Stimulated activated CD4-positive, alpha-beta T cell treated with anti-CD3 and anti-CD28 coated beads, TNF-alpha, amount 100 ng/mL, for 1 hour (primary cell): Measurements from ENCODE around the gene PTGES2.
"Not testable (repeated sequence)": the region's sequence is repeated elsewhere in the genome, so short reads cannot be mapped to it uniquely, and the experiment has no call there.

Experiments used
- DNase-seq, 3 donors: peaks; one replicate each; pipeline ENCODE4 v3.0.0-alpha.2; 2020; ENCODE audit warnings: low read depth in 3 of 3, low spot score in 1 of 3

The PTGES2 gene

DNA sequence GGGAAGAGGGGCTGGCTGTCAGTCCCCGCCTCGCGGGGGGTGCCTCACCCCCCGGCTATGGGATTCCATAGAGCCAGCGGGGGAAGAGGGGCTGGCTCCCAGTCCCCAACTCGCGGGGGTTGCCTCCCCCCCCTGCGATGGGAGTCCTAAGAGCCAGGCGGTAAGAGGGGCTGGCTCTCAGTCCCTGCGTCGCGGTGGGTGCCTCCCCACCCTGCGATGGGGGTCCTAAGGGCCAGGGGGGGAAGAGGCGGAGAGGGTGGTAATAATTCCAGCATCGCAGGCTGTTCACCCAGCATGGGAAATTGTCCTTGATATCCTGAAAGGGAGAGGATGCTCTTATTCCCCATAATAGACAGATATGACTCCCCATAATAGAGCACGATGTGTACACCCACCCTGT, 12.1 kb upstream of the PTGES2 start:
- no peak for DNase-seq

DNA sequence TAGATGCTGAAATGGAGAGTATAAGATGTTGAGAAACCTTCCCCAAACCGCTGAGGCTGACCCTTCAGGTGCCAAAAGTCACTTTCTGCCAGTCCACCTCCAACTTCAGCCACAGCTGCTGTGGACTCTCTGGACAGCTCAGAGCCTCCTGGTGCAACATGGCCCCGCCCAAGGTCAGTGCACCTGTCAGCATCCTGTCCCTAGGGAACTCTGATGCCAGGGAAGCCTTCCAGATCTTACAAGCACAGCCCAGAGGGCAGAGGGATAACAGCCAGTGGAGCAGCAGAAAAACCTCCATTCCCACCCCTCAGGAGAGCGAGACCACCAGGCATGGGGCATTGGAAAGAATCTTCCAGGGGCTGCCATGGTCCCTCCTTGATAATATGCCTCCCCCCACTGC, 10.5 kb upstream of the PTGES2 start:
- DNase-seq = no peak

DNA sequence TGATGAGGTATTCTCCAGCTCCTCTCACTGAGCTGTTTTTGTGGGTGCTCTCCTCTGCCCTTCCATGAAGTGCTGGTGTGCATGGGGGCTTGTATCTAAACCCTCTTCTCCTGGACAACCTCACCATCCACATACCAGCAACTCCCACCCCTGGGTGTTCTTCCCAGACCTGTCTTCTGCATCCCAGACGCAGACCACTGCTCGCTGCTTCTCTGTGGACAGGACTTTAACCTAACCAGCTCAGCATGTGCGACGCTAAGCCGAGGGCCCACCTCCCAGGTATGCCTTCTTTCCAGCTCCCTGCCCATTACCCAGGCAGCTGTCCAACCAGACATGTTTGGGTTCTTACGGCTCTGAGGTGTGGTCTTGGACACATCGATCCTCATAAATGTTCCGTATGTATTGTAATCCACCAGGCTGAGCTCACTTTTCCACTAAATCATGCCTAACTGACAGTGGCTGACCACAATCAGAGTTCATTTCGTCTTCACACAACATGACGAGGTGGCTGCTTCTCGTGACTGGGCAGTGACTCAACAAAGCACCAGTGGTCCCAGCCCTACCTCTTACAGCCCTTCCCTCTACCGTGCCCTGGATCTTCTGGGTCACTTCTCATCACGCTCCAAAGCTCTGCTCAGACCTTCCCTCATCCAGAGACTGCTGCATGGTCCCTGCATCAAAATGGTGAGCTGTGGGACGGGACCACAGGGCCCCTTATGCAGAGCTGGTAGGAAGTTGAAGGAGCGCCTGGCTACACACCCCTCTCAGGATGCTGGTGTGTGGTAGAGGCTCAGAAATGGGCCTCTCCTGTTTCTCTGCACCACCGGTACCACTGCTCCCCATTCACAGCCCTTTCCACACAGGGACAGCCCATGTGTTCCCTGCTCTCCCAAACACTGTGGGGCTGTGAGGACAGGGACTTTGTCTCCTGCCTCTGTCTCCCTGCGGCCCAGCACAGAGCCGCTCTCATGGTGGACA, 9.6 kb upstream of the PTGES2 start:
- no peak for DNase-seq

DNA sequence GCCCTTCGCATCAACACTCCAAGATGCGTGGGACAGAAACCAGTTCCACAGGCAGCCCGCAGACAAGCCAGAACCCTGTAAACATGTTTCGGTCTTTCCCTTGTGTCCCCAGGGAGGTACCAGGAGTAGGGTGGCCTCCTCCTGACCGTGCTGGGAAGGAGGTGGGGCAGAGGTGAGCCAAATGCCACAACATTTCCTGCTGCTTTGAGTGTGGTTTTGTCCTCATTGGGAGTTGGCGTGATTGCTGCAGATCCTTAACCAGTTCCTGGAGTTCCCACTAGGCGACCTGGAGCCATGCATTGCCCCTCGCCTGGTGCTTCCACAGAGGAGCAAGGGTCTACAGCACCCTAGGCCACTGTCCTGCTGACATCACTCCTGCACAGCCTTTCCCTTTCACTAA, 8.0 kb upstream of the PTGES2 start:
- DNase-seq = not testable (repeated sequence)

DNA sequence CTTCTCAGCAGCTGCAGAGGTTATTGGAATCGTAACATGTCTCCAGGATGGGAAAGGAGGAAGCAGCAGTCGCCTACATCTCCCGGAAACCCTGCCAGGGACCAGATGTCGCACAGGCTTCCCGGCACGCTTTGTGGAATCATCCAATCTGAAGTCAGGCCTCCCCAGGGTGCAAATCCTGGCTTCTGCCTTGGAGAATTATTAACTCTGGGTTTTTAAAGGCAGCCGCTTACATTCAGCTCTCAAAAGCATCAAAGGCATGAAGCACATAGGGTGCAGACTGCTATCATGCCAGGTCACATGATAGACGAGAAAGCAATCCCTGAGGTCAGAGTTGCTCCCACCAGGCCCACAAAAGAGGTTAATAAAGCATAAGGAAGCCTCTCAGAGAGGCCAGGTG, 4.6 kb upstream of the PTGES2 start:
- DNase-seq = not testable (repeated sequence)

DNA sequence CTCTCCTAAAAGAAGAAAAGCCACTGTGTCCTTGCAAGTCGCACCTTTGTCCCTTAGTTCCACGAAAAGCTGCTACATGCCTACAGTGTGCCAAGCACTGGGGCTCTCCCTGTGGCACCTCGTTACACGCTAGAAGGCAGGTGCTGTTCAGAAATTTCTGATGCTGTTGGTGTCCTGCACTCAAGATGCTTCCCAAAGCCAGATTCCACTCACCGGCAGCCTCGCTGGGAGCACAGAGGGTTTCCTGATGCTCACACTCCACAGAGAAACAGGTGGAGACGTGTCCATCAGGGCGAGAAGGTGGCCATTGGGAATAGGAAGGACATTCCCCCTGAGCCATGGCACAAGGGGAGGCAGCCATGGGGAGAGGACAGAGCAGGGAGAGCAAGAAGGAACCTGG, 3.8 kb upstream of the PTGES2 start:
- not testable (repeated sequence) for DNase-seq

DNA sequence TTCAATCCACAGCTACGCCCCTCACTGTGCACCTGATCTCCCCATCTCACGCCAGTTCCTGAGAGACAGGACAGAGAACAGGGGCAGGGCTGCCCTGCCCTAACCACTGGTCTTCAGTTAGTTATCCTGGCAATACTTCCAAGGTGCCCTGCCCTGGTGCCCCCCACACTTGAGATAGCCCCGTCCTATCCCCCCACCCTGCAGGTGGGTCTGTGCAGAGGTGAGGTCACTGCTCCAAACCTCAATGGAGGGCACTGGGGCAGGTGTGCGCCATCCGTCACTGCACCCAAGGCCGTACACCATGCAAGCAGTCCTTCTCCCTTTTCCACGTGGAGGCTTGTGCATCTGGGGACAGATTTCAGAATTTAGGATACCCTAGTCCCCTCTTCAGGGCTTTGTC, 3.1 kb upstream of the PTGES2 start:
- not testable (repeated sequence) for DNase-seq

DNA sequence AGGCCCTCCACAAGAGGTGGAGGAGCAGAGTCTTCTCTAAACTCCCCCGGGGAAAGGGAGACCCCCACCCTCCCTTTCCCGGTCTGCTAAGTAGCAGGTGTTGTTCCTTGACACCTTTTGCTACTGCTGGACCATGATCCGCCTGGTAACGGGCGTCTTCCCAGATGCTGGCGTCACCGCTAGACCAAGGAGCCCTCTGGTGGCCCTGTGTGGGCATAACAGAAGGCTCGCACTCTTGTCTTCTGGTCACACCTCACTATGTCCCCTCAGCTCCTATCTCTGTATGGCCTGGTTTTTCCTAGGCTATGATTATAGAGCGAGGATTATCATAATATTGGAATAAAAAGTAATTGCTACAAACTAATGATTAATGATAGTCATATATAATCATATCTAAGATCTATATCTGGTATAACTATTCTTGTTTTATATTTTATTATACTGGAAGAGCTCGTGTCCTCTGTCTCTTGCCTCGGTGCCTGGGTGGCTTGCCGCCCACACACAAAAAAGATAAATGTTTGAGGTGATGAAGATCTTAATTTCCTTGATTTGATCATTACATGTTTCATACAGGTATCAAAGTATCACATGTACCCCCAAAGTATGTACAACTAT, 2.6 kb upstream of the PTGES2 start:
- DNase-seq = peak in 2 of 3 donors; percentile 10 to 39

DNA sequence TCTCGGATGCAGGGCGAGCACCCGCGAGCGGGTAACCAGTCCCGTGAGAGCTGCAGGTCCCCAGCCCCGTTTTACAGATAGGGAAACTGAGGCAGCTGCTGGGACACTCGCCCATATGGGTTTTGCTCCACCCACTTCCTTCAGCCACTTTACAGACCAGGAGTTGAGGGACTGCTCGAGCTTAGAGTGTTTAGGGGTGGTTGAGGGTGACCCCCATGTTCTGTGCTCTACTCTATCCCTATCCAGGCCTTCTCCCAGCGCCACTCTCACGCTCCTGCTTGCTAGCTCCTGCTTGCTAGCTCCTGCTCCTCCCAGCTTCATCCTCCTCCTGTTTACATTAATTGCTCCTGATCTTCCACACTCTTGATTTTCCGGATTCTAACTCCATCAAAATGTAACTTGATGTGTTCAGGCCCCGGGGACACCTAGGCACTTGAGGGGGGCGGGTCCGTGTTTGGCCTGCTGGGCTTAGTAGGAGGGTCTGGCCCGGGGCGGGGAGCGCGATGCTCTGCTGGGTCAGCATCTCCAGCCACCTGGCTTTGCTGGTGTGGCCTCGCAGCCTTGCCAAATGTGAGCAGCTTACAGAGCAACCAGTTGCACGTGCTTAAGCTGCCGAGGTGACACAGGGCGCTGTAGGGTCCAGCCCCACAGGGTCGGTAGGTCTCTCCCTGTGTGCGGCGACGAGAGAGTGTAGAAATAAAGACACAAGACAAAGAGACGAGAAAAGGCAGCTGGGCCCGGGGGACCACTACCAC, 1.5 kb upstream of the PTGES2 start:
- no peak for DNase-seq

DNA sequence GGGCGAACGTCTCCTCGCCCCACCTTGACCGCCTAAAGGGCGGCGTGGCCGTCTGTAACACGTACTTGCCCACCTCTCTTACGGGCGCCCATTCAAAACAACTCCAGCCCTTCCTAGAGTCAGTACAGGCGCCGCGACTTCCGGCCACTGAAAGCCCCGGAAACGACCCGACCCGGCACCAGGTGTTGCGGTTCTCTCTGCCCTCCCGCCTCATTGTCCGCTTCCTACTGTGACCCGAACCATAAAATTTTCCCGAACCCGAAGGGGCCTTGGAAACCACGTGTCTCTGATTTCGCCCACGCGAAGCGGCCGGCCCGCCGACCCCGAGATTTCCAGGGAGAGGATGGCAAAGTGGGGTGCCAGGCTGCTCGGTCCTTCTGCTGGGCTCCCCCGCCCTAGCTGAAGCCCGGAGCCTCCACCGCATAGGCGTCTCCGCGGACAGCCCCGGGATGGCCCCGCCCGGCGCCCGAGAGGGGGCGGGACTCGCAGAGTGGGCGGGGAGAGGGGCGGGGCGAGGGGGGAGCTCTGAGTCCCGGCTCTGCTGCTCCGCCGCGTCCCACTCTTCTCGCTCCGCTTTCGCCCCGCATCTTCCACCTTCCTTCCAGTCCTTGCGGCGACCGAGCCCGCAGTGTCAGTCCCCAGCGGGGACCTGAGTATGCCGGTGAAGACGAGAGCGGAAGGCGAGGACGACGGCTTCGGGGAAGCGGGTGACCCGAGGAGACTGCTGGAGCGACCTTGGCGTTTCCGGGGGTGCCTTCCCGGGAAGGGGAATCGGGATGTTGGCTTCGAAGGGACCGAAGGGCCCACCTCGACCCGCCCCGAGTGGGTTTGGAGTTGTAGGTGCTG, 684 bp upstream of the PTGES2 start:
- DNase-seq = peak; percentile 66 to 78 (median 68)

DNA sequence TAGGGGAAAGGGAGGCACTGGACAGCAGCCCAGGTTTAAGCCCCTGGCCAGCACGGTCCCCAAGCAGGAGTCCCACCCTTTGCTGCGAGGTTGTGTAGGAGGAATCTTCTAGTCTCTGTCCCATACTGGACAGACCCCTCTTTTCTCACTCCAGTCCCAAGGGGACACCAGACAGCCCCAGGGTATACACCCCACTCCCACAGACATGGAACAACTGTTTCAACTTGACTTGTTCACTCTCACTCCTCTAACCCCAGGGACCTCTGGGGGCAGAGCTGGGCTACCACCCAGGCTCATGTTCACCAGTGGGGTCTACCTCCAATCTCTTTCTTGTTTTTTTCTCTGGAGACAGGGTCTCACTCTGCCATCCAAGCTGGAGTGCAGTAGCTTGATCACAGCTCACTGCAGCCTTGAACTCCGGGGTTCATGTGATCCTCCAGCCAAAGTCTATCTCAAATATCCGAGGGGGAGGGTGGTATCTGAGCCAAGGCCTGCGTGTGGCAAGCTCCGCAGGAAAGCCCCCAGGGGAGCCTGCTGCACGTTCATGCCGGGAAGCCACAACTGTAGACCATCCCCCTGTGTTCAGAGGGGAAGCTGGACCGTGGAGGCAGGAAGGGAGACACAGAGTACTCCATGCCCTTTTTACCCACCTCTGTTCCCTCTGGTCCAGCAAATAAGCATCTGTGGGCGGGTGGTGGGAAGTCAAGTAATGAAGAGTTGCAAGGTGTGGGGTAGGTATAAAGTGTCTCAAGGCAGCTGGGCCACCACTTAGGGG, 1.8 kb downstream of the PTGES2 start:
- DNase-seq = no peak

DNA sequence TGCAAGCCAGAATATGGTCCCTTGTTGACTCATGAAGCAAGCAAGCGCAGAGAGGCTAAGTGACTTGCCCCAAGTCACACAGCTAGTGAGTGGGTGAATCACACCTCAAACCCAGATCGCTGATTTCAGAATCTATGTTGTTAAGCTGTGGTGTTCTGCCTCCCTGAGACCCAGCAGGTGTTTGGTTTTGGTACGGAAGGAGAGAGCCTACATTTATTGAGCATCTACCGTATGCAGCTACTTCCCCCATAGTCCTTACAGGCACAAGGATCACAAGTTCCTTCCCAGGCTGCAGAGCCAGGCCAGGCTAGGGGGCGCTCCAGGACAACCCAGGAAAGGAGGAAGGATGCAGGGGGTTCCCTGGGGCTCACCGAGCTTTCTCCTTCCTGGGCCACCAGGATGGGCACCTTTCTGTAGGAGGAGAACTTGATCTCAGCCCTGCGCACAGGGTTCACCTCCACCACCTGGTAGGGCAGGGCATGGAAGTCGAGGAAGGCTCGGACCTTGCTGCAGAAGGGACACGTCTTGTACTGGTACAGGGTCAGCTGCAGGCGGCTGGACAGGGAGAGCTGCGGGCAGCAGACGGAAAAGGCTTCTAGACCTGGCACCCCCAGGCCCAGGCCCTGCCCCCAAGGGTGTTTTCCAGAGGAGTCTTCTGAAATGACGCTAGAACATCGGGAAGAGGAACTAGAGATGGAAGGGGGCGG, 2.5 kb downstream of the PTGES2 start:
- DNase-seq = no peak

DNA sequence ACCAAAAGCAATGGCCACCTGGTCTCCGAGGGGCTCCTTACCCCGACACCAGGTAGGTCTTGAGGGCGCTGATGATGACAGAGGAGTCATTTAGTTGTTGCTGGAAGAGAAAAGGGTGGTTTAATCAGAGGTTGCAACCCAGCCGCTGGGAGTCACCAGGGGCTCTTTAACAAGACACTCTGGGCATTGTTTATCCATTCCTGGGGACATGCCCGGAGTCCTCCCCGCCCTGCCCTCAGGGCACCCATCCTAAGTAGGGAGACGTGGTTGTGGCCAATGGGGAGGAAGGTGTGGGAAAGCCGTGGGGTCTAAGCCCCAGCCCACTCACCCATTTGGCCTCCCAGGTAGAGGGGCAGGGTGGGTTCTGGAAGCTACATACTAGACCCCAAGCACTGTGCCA, 3.1 kb downstream of the PTGES2 start:
- no peak for DNase-seq

DNA sequence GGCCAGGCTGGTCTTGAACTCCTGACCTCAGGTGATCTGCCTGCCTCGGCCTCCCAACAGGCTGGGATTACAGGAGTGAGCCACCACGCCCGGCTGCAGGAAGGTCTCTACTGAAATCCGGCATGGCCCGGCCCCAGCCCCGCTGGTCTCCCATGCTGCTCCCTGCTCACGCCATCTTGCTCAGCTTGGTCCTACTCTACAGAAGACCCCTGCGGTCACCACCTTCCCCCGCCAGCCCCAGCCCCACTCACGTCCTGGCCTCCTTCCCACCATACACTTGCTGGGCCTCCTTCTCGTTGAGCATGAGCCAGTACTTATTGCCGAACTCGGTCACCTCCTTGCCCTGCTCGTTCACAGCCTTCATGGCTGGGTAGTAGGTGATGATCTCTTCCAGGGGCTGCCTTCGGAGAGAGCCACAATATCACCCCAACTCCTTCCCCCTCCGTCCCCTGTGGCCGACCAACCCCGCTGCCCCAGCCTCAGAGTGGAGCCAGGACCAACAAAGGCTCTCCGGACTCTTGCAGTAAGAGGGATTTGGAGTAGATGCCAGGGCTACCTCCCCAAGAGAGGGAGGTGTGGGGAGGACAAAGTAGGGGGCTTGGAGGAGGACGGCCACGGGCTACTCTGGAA, 4.0 kb downstream of the PTGES2 start:
- no peak for DNase-seq

DNA sequence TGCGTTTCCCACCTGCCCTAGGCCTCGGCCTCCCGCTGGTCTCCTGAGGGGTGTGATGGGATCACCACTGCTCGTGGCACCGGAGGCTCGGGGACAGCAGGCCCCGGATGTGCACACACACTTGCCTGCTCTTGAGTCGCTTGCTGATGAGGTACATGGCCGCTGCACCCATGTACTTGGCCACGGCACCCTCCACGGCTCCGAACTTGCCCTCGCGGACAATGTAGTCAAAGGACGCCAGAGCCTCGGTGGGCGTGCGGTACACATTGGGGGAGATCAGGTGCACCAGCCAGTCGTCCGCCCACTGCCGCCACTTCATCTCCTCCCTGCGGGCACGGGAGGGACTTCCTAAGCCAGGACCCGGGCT, 4.7 kb downstream of the PTGES2 start:
- no peak for DNase-seq

DNA sequence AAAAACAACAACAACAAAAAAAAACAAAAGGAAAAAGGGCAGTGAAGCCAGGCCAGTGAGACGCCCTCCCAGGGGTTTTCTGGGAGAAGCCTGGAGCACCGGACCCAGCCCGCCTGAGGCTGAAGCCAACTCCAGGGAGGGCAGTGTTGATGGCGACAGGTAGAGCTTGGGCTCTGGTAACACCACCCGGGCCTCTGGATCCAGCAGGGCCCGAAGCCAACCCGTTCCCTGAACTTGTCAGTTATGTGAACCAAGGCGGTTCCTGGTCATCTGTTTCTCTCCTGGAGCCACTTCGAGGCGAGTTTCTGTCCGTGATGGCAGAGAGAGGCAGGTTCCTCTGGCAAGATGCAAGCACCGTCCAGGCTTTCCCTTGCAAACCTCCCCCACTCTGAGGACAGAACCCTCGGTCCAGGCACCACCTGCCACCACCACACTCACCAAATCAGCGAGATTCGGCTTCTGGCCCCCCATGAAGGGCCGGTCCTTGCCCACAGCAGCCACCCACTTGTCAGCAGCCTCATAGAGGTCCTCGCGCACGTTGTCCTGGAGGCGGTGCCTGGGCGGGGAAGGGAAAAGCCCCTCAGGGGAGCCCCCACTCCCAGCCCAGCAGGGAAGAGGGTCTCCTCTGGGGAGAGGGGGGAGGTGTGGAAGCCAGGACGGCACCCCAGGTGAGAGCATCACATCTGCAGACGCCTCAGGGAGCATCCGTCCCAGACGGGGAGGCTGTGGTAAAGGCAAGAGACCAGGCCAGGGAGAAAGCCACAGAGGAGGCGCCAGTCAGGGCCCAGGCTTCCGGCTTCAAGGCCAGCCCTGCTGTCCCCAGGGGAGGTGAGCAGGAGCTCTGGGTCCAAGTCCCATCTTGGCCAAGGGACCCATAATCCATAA, 5.4 kb downstream of the PTGES2 start:
- no peak for DNase-seq

DNA sequence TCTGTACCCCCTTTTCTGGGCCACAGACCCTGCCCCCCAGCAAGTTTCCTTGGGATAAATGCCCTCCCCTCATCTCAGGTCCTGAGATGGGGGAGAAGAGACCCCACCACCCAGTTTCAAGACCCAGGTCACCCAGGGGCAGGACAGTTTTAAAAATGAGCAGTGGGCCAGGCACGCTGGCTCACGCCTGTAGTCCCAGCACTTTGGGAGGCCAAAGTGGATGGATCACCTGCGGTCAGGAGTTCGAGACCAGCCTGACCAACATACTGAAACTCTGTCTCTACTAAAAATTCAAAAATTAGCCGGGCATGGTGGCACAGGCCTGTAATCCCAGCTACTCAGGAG, 6.1 kb downstream of the PTGES2 start:
- no peak for DNase-seq

DNA sequence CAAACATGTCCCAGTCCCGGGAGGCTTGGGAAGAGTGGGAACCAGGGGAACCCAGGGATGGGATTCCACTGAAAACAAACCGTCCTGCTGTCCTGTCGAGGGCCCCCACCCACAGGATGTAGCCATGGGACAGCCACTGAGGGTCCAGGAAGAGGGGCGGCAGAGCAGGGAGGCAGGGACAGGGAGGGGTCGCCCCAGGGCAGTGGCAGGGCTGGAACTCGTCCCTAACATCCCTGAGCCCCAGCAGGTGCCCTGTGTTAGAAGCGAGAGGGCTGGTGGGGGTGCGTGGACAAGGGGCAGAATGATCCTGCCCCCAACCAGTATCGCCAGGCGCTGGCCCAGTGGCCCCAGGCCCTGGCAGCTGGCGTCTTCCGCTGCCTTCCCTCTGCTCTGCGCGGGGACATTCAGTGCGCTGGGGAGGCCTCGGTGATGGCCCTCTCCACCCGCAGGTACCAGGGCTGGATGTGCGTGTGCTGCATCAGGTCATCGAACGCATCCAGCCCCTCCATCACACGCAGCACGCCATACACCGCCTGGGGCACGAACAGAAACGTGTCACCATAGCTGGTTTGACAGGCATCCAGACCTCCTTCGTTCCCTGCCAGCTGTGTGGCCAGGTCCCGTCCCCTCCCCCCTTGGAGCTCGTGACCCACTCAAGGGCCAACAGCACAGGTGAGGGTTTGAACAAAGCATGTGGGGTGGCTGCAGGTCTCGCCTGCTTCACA, 6.6 kb downstream of the PTGES2 start:
- DNase-seq = no peak
